ENCODE measurements around the gene ATP10A. TPM values are rescaled to one million over a fixed set of nuclear protein-coding genes. Genes with fewer than 3 reads are reported as not detected.

The ATP10A gene
- total RNA-seq, 1 experiment from 2014 or later = 3.0 TPM

DNA sequence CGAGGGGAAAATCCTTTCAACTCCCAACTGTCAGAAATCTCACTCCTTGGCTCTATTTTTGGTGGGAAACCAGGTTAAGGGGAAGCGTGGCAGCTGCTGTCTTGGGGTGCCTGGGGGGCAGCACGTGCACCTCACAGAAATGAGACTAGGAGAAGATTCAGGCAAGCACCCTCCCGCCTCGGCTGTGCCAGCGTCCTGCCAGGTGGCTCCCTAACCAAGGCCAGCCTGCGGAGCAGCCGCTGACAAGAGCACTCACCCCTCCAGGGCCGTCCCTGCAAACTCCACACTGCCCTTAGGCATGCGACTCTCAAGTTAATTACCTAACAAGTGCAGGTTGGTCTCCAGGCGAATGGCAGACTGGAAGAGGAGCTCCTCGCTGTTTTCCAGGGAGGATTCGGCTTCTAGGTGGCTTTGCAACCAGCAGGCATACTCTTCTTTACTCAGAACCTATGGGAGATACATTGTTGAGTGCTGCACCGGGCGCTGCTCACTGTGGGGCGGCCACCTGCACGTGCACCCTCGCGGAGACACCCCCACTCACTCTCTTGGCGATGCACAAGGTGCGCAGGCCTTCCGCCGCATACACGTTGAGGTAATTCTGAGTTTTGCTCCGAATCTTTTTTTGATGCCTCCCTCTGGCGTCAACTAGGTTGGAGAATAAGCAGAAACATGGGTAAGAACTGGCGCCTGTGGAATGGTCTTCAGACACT lies 155.3 kb downstream of the ATP10A start:
- no TSS peak for BruUV-seq (replicated peaks)
- CTCF ChIA-PET = no interaction called here
- no peak overlapping the region for H3K27ac Mint-ChIP-seq (ENCODE audit: unreplicated experiment)
- no peaks in the 10 kb centered on the region for H3K4me1 Mint-ChIP-seq (ENCODE audit: low read depth, unreplicated experiment)
- H3K27me3 Mint-ChIP-seq (ENCODE audit: unreplicated experiment) = no peaks in the 10 kb centered on the region
- TF ChIP-seq CTCF (IDR thresholded peaks at IDR 0.05; ENCODE audit: unreplicated experiment) = no peak
- intact Hi-C loops (cut with micrococcal nuclease; ENCODE audit: unreplicated experiment) = no loop called here
- no peak overlapping the region for H3K4me3 Mint-ChIP-seq (ENCODE audit: low read depth, unreplicated experiment)
- H3K9me3 Mint-ChIP-seq (ENCODE audit: low read depth, unreplicated experiment) = no peaks in the 10 kb centered on the region
- no peaks in the 10 kb centered on the region for H3K36me3 Mint-ChIP-seq (ENCODE audit: insufficient read depth, unreplicated experiment)
- DNase-seq = no peak

- no peak overlapping the region for H3K4me3 Mint-ChIP-seq (ENCODE audit: low read depth, unreplicated experiment)
- no peak for TF ChIP-seq CTCF (IDR thresholded peaks at IDR 0.05; ENCODE audit: unreplicated experiment)
- CTCF ChIA-PET = no interaction called here
- no peak for DNase-seq
- no peak overlapping the region for H3K27ac Mint-ChIP-seq (ENCODE audit: unreplicated experiment)
- no peaks in the 10 kb centered on the region for H3K4me1 Mint-ChIP-seq (ENCODE audit: low read depth, unreplicated experiment)
- H3K27me3 Mint-ChIP-seq (ENCODE audit: unreplicated experiment) = no peaks in the 10 kb centered on the region
- intact Hi-C loops (cut with micrococcal nuclease; ENCODE audit: unreplicated experiment) = no loop called here
- H3K36me3 Mint-ChIP-seq (ENCODE audit: insufficient read depth, unreplicated experiment) = no peaks in the 10 kb centered on the region
- H3K9me3 Mint-ChIP-seq (ENCODE audit: low read depth, unreplicated experiment) = no peaks in the 10 kb centered on the region
- no TSS peak for BruUV-seq (replicated peaks)
These were observed 156.8 kb downstream of the ATP10A start for GRCh38 chr15:25706176-25706955.

GRCh38 chr15:25705433-25706115 lies 157.6 kb downstream of the ATP10A start:
- no peak overlapping the region for H3K4me3 Mint-ChIP-seq (ENCODE audit: low read depth, unreplicated experiment)
- H3K27ac Mint-ChIP-seq (ENCODE audit: unreplicated experiment) = no peak overlapping the region
- CTCF ChIA-PET = no interaction called here
- no peaks in the 10 kb centered on the region for H3K27me3 Mint-ChIP-seq (ENCODE audit: unreplicated experiment)
- BruUV-seq (replicated peaks) = no TSS peak
- no peaks in the 10 kb centered on the region for H3K9me3 Mint-ChIP-seq (ENCODE audit: low read depth, unreplicated experiment)
- no peak for DNase-seq
- no peaks in the 10 kb centered on the region for H3K36me3 Mint-ChIP-seq (ENCODE audit: insufficient read depth, unreplicated experiment)
- TF ChIP-seq CTCF (IDR thresholded peaks at IDR 0.05; ENCODE audit: unreplicated experiment) = no peak
- no peaks in the 10 kb centered on the region for H3K4me1 Mint-ChIP-seq (ENCODE audit: low read depth, unreplicated experiment)
- intact Hi-C loops (cut with micrococcal nuclease; ENCODE audit: unreplicated experiment) = no loop called here

- no peaks in the 10 kb centered on the region for H3K4me1 Mint-ChIP-seq (ENCODE audit: low read depth, unreplicated experiment)
- TF ChIP-seq CTCF (IDR thresholded peaks at IDR 0.05; ENCODE audit: unreplicated experiment) = no peak
- no peak overlapping the region for H3K4me3 Mint-ChIP-seq (ENCODE audit: low read depth, unreplicated experiment)
- CTCF ChIA-PET = no interaction called here
- no TSS peak for BruUV-seq (replicated peaks)
- intact Hi-C loops (cut with micrococcal nuclease; ENCODE audit: unreplicated experiment) = no loop called here
- DNase-seq = no peak
- no peaks in the 10 kb centered on the region for H3K36me3 Mint-ChIP-seq (ENCODE audit: insufficient read depth, unreplicated experiment)
- no peaks in the 10 kb centered on the region for H3K9me3 Mint-ChIP-seq (ENCODE audit: low read depth, unreplicated experiment)
- no peaks in the 10 kb centered on the region for H3K27me3 Mint-ChIP-seq (ENCODE audit: unreplicated experiment)
- no peak overlapping the region for H3K27ac Mint-ChIP-seq (ENCODE audit: unreplicated experiment)
These were observed 159.4 kb downstream of the ATP10A start for GRCh38 chr15:25703726-25704125.

All from Calu3 (cell line).